HCEC 1CT (cell line): ENCODE results near the gene PRR12.
A peak's percentile ranks its signal among the peaks of the same experiment; 100 is the strongest.

Experiments used
- DNase-seq: peaks from one replicate; pipeline ENCODE4 v3.0.0-alpha.2; 2017

The PRR12 gene

GRCh38 chr19:49566302-49566701, 24.7 kb upstream of the PRR12 start:
- DNase-seq: no peak

GRCh38 chr19:49567861-49568441, 23.0 kb upstream of the PRR12 start:
- no peak for DNase-seq

GRCh38 chr19:49570138-49570856, 20.7 kb upstream of the PRR12 start:
- DNase-seq: peak; percentile 75

- DNase-seq: no peak
Observed at GRCh38 chr19:49570997-49571676, 19.8 kb upstream of the PRR12 start.

GRCh38 chr19:49573009-49573408, 18.0 kb upstream of the PRR12 start:
- DNase-seq: no peak

- no peak for DNase-seq
Observed at GRCh38 chr19:49573425-49573824, 17.6 kb upstream of the PRR12 start.

- DNase-seq: no peak
Observed at GRCh38 chr19:49574206-49574755, 16.7 kb upstream of the PRR12 start.

GRCh38 chr19:49579193-49579592, 11.8 kb upstream of the PRR12 start:
- no peak for DNase-seq

GRCh38 chr19:49579947-49580263, 11.1 kb upstream of the PRR12 start:
- no peak for DNase-seq

GRCh38 chr19:49580264-49581006, 10.5 kb upstream of the PRR12 start, which contains the start of gene NOSIP:
Gene NOSIP, minus strand, starts transcription at chr19:49580556. Its CDS starts 19,865 bp downstream, at chr19:49560691.
- DNase-seq: peak; percentile 94

- no peak for DNase-seq
Observed at GRCh38 chr19:49581007-49581508, 9.9 kb upstream of the PRR12 start, which contains the start of gene PRRG2. Gene PRRG2, plus strand, starts transcription at chr19:49581316. Its CDS starts 1,904 bp downstream, at chr19:49583220.

GRCh38 chr19:49583239-49583638, 7.7 kb upstream of the PRR12 start:
- DNase-seq: no peak

- DNase-seq: no peak
Observed at GRCh38 chr19:49585023-49585422, 6.0 kb upstream of the PRR12 start.

- DNase-seq: no peak
Observed at GRCh38 chr19:49587227-49587626, 3.8 kb upstream of the PRR12 start.

- no peak for DNase-seq
Observed at GRCh38 chr19:49588365-49589122, 2.4 kb upstream of the PRR12 start.

GRCh38 chr19:49589502-49589905, 1.5 kb upstream of the PRR12 start:
- DNase-seq: no peak

GRCh38 chr19:49590071-49590970, 661 bp upstream of the PRR12 start:
- DNase-seq: peak; percentile 96

- DNase-seq: peak; percentile 59
Observed at GRCh38 chr19:49591731-49592485, 926 bp downstream of the PRR12 start.

- no peak for DNase-seq
Observed at GRCh38 chr19:49592486-49593232, 1.7 kb downstream of the PRR12 start.
